GM23338 (cell line): ENCODE measurements around the gene TRDN. TPM values are rescaled to one million over a fixed set of nuclear protein-coding genes. Genes with fewer than 3 reads are reported as not detected.

ENCODE experiments used
- ATAC-seq: fragments of 200-7000 bp; cut with Tn5 transposase; 3 replicates; pipeline ENCODE4 v1.9.1; 2020
- DNase-seq: peaks from one replicate; pipeline ENCODE4 v3.0.0-alpha.2; 2015; ENCODE audit warnings: low spot score
- H2AFZ ChIP-seq: fragments of 200-600 bp; sonication (generic); 2 replicates; pipeline ENCODE4 v1.8.0; 2016; ENCODE audit warnings: antibody characterized with exemption, mild to moderate bottlenecking, moderate library complexity
- H3F3A ChIP-seq: fragments of 200-600 bp; sonication (generic); replicated peaks from 2 replicates; pipeline ENCODE4 v1.8.0; 2017; ENCODE audit warnings: antibody characterized with exemption, mixed run types, low read depth
- H3K27ac ChIP-seq: fragments of 200-600 bp; sonication (generic); 2 replicates; pipeline ENCODE4 v1.6.1; 2016; ENCODE audit warnings: low read depth
- H3K27me3 ChIP-seq: fragments of 200-600 bp; sonication (generic); 2 replicates; pipeline ENCODE4 v1.8.0; 2016; ENCODE audit warnings: mild to moderate bottlenecking, mixed run types, moderate library complexity; ENCODE audit not compliant: insufficient read depth
- H3K36me3 ChIP-seq: fragments of 200-600 bp; sonication (generic); 2 replicates; pipeline ENCODE4 v1.8.0; 2016; ENCODE audit warnings: mild to moderate bottlenecking; ENCODE audit not compliant: insufficient read depth
- H3K4me1 ChIP-seq: fragments of 200-600 bp; sonication (generic); 2 replicates; pipeline ENCODE4 v1.8.0; 2016; ENCODE audit warnings: mild to moderate bottlenecking, moderate library complexity; ENCODE audit not compliant: insufficient read depth
- H3K4me2 ChIP-seq: fragments of 200-600 bp; sonication (generic); 2 replicates; pipeline ENCODE4 v1.7.1; 2017; ENCODE audit warnings: mixed run types
- H3K4me3 ChIP-seq: fragments of 200-600 bp; sonication (generic); 2 replicates; pipeline ENCODE4 v1.6.1; 2016; ENCODE audit warnings: mixed run types
- H3K79me2 ChIP-seq: fragments of 200-600 bp; sonication (generic); replicated peaks from 2 replicates; pipeline ENCODE4 v1.8.0; 2017; ENCODE audit warnings: mild to moderate bottlenecking; ENCODE audit not compliant: insufficient read depth
- H3K9me2 ChIP-seq: fragments of 200-600 bp; sonication (generic); 2 replicates; pipeline ENCODE4 v1.8.0; 2017; ENCODE audit not compliant: insufficient read depth
- H4K20me1 ChIP-seq: fragments of 200-600 bp; sonication (generic); replicated peaks from 2 replicates; pipeline ENCODE4 v1.8.0; 2017; ENCODE audit warnings: mild to moderate bottlenecking; ENCODE audit not compliant: insufficient read depth
- H3K27ac Mint-ChIP-seq: 2 replicates; pipeline ENCODE4 v1.8.0; 2020; ENCODE audit warnings: inconsistent platforms, mild to moderate bottlenecking, moderate library complexity, mixed read lengths
- H3K27me3 Mint-ChIP-seq: 3 replicates; pipeline ENCODE4 v1.8.0; 2022; ENCODE audit warnings: low read depth, mild to moderate bottlenecking, moderate library complexity, mixed read lengths, inconsistent platforms; ENCODE audit not compliant: insufficient read depth, poor library complexity
- H3K36me3 Mint-ChIP-seq: 3 replicates; pipeline ENCODE4 v1.8.0; 2021; ENCODE audit warnings: low read depth, mild to moderate bottlenecking, inconsistent platforms, moderate library complexity, mixed read lengths
- H3K4me1 Mint-ChIP-seq: 3 replicates; pipeline ENCODE4 v1.8.0; 2020; ENCODE audit warnings: mild to moderate bottlenecking, inconsistent platforms, mixed read lengths
- H3K4me3 Mint-ChIP-seq: 3 replicates; pipeline ENCODE4 v1.8.0; 2021; ENCODE audit warnings: moderate library complexity, mild to moderate bottlenecking, inconsistent platforms, mixed read lengths
- H3K9me3 Mint-ChIP-seq: 3 replicates; pipeline ENCODE4 v1.8.0; 2020; ENCODE audit warnings: moderate library complexity, mild to moderate bottlenecking, inconsistent platforms, mixed read lengths
- CREB1 ChIP-seq: fragments of 250-450 bp; sonication (Bioruptor Pico); IDR thresholded peaks from 2 replicates; pipeline ENCODE4 v1.5.0; 2020; ENCODE audit warnings: low read depth, mild to moderate bottlenecking, moderate library complexity
- EZH2 ChIP-seq: fragments of 200-600 bp; sonication (generic); IDR thresholded peaks from one replicate; pipeline ENCODE4 v1.8.0; 2017; ENCODE audit warnings: antibody characterized with exemption, mild to moderate bottlenecking, low read depth; ENCODE audit not compliant: unreplicated experiment
- EZH2phosphoT487 ChIP-seq: fragments of 200-600 bp; sonication (generic); IDR thresholded peaks from one replicate; pipeline ENCODE4 v1.8.1; 2018; ENCODE audit warnings: antibody characterized with exemption; ENCODE audit not compliant: unreplicated experiment
- JUNB ChIP-seq: IDR thresholded peaks from one replicate; pipeline ENCODE4 v1.6.1; 2016; ENCODE audit warnings: antibody characterized with exemption; ENCODE audit not compliant: unreplicated experiment
- NANOG ChIP-seq: IDR thresholded peaks from 2 replicates; pipeline ENCODE4 v1.6.1; 2016; ENCODE audit warnings: antibody characterized with exemption, borderline replicate concordance
- POLR2AphosphoS5 ChIP-seq: IDR thresholded peaks from 2 replicates; pipeline ENCODE4 v1.6.1; 2016; ENCODE audit warnings: antibody characterized with exemption, low read depth
- ZNF331 ChIP-seq: fragments of 250-450 bp; sonication (Bioruptor Pico); IDR thresholded peaks from 2 replicates; pipeline ENCODE4 v1.5.0; 2020; ENCODE audit warnings: low read depth, mild to moderate bottlenecking, moderate library complexity
- polyA plus RNA-seq: library from polyadenylated mRNA; unstranded; fragments of >200 nt; fragmentation: Nextera tagmentation; extraction: Ambion mirVana; gene quantifications from 2 replicates; pipeline ENCODE4 v1.2.1, GENCODE V29; 2016
- total RNA-seq: library from RNA; depleted of rRNA; stranded (reverse); fragments of >200 nt; shearing (Covaris generic); gene quantifications from 2 replicates; pipeline ENCODE4 v1.2.3, GENCODE V29; 2014
- TF ChIP-seq, protein P1 (sequence below): IDR thresholded peaks from 2 replicates; pipeline ENCODE4 v1.6.1; 2016; ENCODE audit warnings: antibody characterized with exemption
- TF ChIP-seq, protein P2 (sequence below): fragments of 250-450 bp; sonication (Bioruptor Pico); IDR thresholded peaks from 2 replicates; pipeline ENCODE4 v1.5.0; 2020; ENCODE audit warnings: mild to moderate bottlenecking, moderate library complexity
- TF ChIP-seq, protein P3 (sequence below): IDR thresholded peaks from one replicate; pipeline ENCODE4 v1.6.1; 2018; ENCODE audit warnings: antibody characterized with exemption; ENCODE audit not compliant: unreplicated experiment
- TF ChIP-seq, protein P4 (sequence below), 2 experiments: fragments of 200-600 bp in 1 of 2; sonication (generic) in 1 of 2; conservative IDR thresholded peaks; 2 replicates each; pipeline versions ENCODE4 v1.5.1 to v1.6.1; 2016 to 2017; ENCODE audit warnings: antibody characterized with exemption in 2 of 2, low read depth in 2 of 2, mild to moderate bottlenecking in 2 of 2, moderate library complexity in 1 of 2

TRDN gene
- total and polyA plus RNA-seq, 2 experiments from 2014 or later = 35.5 to 137 TPM

DNA sequence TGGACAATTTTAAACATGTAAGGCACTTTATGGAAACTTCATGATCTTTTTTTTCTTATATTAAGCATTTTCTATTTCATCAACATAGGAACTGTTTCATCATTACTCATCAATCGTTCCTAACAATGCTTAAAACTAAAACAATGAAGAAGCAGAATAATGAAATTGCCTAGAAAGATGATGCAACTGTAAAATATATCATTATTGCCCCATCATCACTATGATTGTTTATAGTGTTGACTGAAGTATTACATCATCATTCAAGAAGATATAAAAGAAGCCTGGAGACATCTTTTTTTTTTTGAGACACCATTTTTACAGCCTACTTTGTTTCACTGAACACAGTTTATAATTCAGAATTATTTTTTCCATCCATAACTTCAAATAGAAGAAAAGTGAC is 147.2 kb downstream of the TRDN start:
- TF ChIP-seq, protein P1, sequence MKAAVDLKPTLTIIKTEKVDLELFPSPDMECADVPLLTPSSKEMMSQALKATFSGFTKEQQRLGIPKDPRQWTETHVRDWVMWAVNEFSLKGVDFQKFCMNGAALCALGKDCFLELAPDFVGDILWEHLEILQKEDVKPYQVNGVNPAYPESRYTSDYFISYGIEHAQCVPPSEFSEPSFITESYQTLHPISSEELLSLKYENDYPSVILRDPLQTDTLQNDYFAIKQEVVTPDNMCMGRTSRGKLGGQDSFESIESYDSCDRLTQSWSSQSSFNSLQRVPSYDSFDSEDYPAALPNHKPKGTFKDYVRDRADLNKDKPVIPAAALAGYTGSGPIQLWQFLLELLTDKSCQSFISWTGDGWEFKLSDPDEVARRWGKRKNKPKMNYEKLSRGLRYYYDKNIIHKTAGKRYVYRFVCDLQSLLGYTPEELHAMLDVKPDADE = no peak
- TF ChIP-seq CREB1 (CRISPR knock-in tag) (no peak), NANOG (no peak), POLR2AphosphoS5 (no peak), JUNB (no peak), ZNF331 (CRISPR knock-in tag) (no peak), EZH2phosphoT487 (no peak), EZH2 (no peak)
- TF ChIP-seq, protein P2, sequence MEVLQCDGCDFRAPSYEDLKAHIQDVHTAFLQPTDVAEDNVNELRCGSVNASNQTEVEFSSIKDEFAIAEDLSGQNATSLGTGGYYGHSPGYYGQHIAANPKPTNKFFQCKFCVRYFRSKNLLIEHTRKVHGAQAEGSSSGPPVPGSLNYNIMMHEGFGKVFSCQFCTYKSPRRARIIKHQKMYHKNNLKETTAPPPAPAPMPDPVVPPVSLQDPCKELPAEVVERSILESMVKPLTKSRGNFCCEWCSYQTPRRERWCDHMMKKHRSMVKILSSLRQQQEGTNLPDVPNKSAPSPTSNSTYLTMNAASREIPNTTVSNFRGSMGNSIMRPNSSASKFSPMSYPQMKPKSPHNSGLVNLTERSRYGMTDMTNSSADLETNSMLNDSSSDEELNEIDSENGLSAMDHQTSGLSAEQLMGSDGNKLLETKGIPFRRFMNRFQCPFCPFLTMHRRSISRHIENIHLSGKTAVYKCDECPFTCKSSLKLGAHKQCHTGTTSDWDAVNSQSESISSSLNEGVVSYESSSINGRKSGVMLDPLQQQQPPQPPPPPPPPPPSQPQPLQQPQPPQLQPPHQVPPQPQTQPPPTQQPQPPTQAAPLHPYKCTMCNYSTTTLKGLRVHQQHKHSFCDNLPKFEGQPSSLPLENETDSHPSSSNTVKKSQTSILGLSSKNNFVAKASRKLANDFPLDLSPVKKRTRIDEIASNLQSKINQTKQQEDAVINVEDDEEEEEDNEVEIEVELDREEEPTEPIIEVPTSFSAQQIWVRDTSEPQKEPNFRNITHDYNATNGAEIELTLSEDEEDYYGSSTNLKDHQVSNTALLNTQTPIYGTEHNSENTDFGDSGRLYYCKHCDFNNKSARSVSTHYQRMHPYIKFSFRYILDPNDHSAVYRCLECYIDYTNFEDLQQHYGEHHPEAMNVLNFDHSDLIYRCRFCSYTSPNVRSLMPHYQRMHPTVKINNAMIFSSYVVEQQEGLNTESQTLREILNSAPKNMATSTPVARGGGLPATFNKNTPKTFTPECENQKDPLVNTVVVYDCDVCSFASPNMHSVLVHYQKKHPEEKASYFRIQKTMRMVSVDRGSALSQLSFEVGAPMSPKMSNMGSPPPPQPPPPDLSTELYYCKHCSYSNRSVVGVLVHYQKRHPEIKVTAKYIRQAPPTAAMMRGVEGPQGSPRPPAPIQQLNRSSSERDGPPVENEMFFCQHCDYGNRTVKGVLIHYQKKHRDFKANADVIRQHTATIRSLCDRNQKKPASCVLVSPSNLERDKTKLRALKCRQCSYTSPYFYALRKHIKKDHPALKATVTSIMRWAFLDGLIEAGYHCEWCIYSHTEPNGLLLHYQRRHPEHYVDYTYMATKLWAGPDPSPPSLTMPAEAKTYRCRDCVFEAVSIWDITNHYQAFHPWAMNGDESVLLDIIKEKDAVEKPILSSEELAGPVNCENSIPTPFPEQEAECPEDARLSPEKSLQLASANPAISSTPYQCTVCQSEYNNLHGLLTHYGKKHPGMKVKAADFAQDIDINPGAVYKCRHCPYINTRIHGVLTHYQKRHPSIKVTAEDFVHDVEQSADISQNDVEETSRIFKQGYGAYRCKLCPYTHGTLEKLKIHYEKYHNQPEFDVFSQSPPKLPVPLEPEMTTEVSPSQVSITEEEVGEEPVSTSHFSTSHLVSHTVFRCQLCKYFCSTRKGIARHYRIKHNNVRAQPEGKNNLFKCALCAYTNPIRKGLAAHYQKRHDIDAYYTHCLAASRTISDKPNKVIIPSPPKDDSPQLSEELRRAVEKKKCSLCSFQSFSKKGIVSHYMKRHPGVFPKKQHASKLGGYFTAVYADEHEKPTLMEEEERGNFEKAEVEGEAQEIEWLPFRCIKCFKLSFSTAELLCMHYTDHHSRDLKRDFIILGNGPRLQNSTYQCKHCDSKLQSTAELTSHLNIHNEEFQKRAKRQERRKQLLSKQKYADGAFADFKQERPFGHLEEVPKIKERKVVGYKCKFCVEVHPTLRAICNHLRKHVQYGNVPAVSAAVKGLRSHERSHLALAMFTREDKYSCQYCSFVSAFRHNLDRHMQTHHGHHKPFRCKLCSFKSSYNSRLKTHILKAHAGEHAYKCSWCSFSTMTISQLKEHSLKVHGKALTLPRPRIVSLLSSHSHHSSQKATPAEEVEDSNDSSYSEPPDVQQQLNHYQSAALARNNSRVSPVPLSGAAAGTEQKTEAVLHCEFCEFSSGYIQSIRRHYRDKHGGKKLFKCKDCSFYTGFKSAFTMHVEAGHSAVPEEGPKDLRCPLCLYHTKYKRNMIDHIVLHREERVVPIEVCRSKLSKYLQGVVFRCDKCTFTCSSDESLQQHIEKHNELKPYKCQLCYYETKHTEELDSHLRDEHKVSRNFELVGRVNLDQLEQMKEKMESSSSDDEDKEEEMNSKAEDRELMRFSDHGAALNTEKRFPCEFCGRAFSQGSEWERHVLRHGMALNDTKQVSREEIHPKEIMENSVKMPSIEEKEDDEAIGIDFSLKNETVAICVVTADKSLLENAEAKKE = no peak
- TF ChIP-seq, protein P3, sequence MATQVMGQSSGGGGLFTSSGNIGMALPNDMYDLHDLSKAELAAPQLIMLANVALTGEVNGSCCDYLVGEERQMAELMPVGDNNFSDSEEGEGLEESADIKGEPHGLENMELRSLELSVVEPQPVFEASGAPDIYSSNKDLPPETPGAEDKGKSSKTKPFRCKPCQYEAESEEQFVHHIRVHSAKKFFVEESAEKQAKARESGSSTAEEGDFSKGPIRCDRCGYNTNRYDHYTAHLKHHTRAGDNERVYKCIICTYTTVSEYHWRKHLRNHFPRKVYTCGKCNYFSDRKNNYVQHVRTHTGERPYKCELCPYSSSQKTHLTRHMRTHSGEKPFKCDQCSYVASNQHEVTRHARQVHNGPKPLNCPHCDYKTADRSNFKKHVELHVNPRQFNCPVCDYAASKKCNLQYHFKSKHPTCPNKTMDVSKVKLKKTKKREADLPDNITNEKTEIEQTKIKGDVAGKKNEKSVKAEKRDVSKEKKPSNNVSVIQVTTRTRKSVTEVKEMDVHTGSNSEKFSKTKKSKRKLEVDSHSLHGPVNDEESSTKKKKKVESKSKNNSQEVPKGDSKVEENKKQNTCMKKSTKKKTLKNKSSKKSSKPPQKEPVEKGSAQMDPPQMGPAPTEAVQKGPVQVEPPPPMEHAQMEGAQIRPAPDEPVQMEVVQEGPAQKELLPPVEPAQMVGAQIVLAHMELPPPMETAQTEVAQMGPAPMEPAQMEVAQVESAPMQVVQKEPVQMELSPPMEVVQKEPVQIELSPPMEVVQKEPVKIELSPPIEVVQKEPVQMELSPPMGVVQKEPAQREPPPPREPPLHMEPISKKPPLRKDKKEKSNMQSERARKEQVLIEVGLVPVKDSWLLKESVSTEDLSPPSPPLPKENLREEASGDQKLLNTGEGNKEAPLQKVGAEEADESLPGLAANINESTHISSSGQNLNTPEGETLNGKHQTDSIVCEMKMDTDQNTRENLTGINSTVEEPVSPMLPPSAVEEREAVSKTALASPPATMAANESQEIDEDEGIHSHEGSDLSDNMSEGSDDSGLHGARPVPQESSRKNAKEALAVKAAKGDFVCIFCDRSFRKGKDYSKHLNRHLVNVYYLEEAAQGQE = no peak
- TF ChIP-seq, protein P4, sequence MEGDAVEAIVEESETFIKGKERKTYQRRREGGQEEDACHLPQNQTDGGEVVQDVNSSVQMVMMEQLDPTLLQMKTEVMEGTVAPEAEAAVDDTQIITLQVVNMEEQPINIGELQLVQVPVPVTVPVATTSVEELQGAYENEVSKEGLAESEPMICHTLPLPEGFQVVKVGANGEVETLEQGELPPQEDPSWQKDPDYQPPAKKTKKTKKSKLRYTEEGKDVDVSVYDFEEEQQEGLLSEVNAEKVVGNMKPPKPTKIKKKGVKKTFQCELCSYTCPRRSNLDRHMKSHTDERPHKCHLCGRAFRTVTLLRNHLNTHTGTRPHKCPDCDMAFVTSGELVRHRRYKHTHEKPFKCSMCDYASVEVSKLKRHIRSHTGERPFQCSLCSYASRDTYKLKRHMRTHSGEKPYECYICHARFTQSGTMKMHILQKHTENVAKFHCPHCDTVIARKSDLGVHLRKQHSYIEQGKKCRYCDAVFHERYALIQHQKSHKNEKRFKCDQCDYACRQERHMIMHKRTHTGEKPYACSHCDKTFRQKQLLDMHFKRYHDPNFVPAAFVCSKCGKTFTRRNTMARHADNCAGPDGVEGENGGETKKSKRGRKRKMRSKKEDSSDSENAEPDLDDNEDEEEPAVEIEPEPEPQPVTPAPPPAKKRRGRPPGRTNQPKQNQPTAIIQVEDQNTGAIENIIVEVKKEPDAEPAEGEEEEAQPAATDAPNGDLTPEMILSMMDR (conservative IDR thresholded peaks at IDR 0.05; ENCODE audit: low read depth in 2 of 2) = no peak
- no peak overlapping the region for H3K27ac ChIP-seq
- H3K36me3 ChIP-seq = no peaks in the 10 kb centered on the region
- H3K27me3 Mint-ChIP-seq = no peaks in the 10 kb centered on the region
- H3K27ac Mint-ChIP-seq = no peak overlapping the region; the same call in 1 of the 2 replicates
- H3K36me3 Mint-ChIP-seq = no peaks in the 10 kb centered on the region
- H3K9me3 Mint-ChIP-seq = no peaks in the 10 kb centered on the region
- H2AFZ ChIP-seq = no peak overlapping the region
- H3K4me2 ChIP-seq = no peak overlapping the region
- DNase-seq (no peak), ATAC-seq (no peak)
- no peak overlapping the region for H3K4me3 ChIP-seq
- H3K4me3 Mint-ChIP-seq = no peak overlapping the region
- H3K9me2 ChIP-seq = no peaks in the 10 kb centered on the region
- no peaks in the 10 kb centered on the region for H3K4me1 Mint-ChIP-seq
- no peaks in the 10 kb centered on the region for H3K4me1 ChIP-seq
- H3K27me3 ChIP-seq = no peaks in the 10 kb centered on the region
- no peaks in the 10 kb centered on the region for H4K20me1 ChIP-seq
- H3F3A ChIP-seq = no peaks in the 10 kb centered on the region
- no peaks in the 10 kb centered on the region for H3K79me2 ChIP-seq
